Fibroblast of mammary gland (primary cell): ENCODE results near the gene WNK4.

Experiments
- DNase-seq: peaks from one replicate; pipeline ENCODE4 v3.0.0-alpha.2; 2010; ENCODE audit warnings: low read depth
- H3K4me3 ChIP-seq: 2 replicates; pipeline ENCODE4 v1.5.1; 2011; ENCODE audit warnings: low read depth, mild to moderate bottlenecking, low read length, moderate library complexity; ENCODE audit not compliant: control insufficient read depth
- TF ChIP-seq, protein P1 (sequence below): conservative IDR thresholded peaks from 2 replicates; pipeline ENCODE4 v1.5.1; 2011; ENCODE audit warnings: low read depth, low read length, inconsistent platforms; ENCODE audit not compliant: control insufficient read depth, insufficient read depth

WNK4 gene

DNA sequence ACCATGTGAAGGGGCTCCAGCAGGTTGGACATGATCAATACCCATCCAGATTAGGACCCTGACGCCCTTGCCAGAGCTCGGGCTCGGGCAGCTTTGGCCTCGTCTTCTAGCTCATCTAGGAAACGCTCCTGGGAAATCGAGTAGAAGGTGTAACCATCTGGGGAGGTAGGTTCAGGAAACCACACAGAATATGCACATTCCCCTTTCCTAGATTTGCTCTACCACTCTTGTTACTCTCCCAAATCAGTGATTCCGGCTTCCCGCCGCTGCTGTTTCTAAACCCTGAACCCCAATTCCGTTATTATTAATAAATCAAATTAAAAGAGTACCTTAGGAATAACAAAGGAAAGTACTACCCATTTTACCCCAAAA lies 17.6 kb downstream of the WNK4 start:
- H3K4me3 ChIP-seq, result peak overlapping the region; percentile 94
- TF ChIP-seq, protein P1, sequence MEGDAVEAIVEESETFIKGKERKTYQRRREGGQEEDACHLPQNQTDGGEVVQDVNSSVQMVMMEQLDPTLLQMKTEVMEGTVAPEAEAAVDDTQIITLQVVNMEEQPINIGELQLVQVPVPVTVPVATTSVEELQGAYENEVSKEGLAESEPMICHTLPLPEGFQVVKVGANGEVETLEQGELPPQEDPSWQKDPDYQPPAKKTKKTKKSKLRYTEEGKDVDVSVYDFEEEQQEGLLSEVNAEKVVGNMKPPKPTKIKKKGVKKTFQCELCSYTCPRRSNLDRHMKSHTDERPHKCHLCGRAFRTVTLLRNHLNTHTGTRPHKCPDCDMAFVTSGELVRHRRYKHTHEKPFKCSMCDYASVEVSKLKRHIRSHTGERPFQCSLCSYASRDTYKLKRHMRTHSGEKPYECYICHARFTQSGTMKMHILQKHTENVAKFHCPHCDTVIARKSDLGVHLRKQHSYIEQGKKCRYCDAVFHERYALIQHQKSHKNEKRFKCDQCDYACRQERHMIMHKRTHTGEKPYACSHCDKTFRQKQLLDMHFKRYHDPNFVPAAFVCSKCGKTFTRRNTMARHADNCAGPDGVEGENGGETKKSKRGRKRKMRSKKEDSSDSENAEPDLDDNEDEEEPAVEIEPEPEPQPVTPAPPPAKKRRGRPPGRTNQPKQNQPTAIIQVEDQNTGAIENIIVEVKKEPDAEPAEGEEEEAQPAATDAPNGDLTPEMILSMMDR, result no peak
- DNase-seq, result no peak

- DNase-seq, result peak; percentile 82
- TF ChIP-seq, protein P1, result no peak
- peak within 1 kb of the TSS; percentile 94 for H3K4me3 ChIP-seq
These were observed 18.3 kb downstream of the WNK4 start, which contains the start of the genes CNTD1 and COA3 for GRCh38 chr17:42798383-42799380. Gene CNTD1 (plus strand): TSS chr17:42798861. CDS start chr17:42799068, 207 bp downstream. Gene COA3 (minus strand): TSS chr17:42798704. CDS start chr17:42798681, 23 bp downstream.

GRCh38 chr17:42803074-42803883 lies 22.9 kb downstream of the WNK4 start:
- DNase-seq, result no peak
- TF ChIP-seq, protein P1, result no peak
- no peak overlapping the region for H3K4me3 ChIP-seq

DNA sequence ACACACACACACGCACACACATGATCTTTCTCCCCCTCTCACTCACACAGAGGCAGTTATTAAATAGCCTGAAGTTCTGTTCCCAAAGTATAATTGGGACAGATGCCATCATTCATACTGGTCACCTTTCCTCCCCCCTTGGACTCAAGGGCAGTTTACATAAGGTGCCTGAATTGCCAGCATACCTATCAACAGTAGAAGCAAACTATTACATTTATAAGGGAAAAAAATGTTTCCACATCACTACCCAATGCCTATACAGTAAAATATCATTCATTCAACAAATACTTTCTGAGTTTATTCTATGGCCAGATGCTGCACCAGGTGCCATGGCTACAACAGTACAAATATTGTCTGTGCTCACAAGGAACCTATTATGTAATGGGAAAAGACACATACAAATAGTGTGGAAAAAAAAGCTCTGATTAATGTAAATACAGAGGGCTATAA lies 24.5 kb downstream of the WNK4 start:
- DNase-seq, result no peak
- no peak overlapping the region for H3K4me3 ChIP-seq
- TF ChIP-seq, protein P1, result no peak

- no peak for DNase-seq
- no peak overlapping the region for H3K4me3 ChIP-seq
- TF ChIP-seq, protein P1, result no peak
These were observed 25.8 kb downstream of the WNK4 start for GRCh38 chr17:42806249-42806648.

DNA sequence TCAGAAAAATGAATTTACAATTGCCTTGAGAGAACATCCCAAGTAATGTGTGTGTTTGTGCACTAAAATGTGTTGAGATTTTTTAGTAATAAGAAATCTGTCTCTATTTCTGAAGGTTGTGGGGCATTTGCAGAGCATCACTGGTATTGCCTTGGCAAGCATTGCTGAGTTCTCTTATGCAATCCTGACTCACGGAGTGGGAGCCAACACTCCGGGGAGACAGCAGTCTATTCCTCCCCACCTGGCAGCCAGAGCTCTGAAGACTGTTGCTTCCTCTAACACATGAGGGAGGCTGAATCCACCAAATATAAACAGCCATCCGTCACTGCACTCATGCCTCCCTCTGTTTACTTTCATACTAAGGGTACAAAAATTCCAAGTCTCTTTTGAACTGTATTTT lies 28.8 kb downstream of the WNK4 start:
- DNase-seq, result peak; percentile 93
- no peak overlapping the region for H3K4me3 ChIP-seq
- TF ChIP-seq, protein P1, result no peak
